Large intestine (tissue), 3 donors: ENCODE measurements around the gene CCDC69. TPM values are rescaled to one million over a fixed set of nuclear protein-coding genes. Genes with fewer than 3 reads are reported as not detected.

Experiments
- DNase-seq, 2 donors: peaks; one replicate each; pipeline versions ENCODE4 v3.0.0 to v3.0.0-alpha.2; 2013
- H3K27ac ChIP-seq: one replicate; pipeline ENCODE4 v1.5.1; 2013; ENCODE audit warnings: low read length
- H3K27me3 ChIP-seq: 2 replicates; pipeline ENCODE4 v1.6.1; 2013; ENCODE audit warnings: low read length; ENCODE audit not compliant: control insufficient read depth, insufficient read depth
- H3K36me3 ChIP-seq: 2 replicates; pipeline ENCODE4 v1.6.1; 2013; ENCODE audit warnings: low read length; ENCODE audit not compliant: control insufficient read depth, insufficient read depth
- H3K4me1 ChIP-seq: one replicate; pipeline ENCODE4 v1.6.1; 2013; ENCODE audit warnings: low read length; ENCODE audit not compliant: control insufficient read depth, insufficient read depth
- H3K4me3 ChIP-seq: one replicate; pipeline ENCODE4 v1.5.1; 2013; ENCODE audit warnings: low read length
- H3K9me3 ChIP-seq: one replicate; pipeline ENCODE4 v1.6.1; 2013; ENCODE audit warnings: mild to moderate bottlenecking, low read depth, low read length, moderate library complexity; ENCODE audit not compliant: control insufficient read depth
- WGBS: methylation state at CpG from one replicate; pipeline ENCODE4 v1.1.5; 2013; ENCODE audit warnings: low lambda C conversion rate; ENCODE audit not compliant: insufficient coverage; 5-methylcytosine and 5-hydroxymethylcytosine counted together
- polyA plus RNA-seq: library from polyadenylated mRNA; unstranded; fragments of 120-200 nt; gene quantifications from one replicate; pipeline ENCODE4 v1.2.1, GENCODE V29; 2013

CCDC69 gene
- polyA plus RNA-seq, 1 donor: 45.3 TPM

DNA sequence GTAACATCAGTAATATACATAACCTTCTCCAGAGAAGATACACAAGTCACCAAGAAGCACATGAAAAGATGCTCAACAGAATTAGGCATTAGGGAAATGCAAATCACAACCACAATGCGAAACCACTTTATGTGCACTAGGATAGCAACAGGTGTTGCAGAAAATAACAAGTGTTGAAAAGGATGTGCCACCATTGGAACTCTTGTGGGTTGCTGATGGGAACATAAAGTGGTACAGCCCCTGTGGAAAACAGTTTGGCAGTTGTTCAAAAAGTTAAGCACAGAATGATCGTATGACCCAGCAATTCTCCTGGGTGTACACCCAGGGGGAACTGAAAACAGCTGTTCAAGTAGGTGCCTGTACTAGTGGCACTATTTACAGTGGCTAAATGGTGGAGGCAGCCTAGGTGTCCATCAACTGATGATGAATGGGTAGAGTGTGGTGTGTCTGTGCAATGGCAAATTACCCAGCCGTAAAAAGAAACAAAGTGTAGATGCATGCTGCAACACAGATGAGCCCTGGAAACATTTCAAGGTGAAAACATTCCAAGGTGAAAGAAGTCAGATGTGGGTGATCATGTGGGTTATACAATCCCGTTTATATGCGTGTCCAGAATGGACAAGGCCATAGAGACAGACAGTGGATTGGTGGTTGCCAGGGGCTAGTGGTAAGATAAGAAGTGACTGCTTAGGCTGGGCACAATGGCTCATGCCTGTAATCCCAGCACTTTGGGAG, 27.2 kb downstream of the CCDC69 start:
- WGBS: 100% methylated on average over 1 of the region's 5 CpGs
- Histone ChIP-seq H3K36me3 (peaks cover 15% of the 10 kb centered on the region), H3K4me1 (no peaks in the 10 kb centered on the region), H3K4me3 (no peak overlapping the region), H3K27me3 (no peaks in the 10 kb centered on the region), H3K9me3 (peaks cover 4% of the 10 kb centered on the region), H3K27ac (no peak overlapping the region)
- no peak for DNase-seq

DNA sequence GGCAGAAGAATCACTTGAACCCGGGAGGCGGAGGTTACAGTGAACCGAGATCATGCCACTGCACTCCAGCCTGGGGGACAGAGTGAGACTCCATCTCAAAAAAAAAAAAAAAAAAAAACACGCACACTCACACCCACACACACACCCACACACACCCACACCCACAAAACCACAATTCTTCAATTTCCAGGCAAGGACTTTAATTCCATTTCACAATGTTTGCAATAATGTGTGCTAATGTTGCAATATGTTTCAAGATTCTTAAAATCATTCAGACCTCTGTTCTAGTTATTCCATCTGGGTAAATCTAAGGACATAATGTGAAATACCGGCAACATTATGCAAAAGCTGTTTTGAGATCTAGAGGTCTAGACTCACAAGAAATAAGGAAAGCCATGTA, 28.3 kb downstream of the CCDC69 start:
- H3K27ac ChIP-seq: no peak overlapping the region
- H3K9me3 ChIP-seq: peaks cover 4% of the 10 kb centered on the region
- DNase-seq: no peak
- WGBS: no CpG with 5 or more reads among the region's 5 CpGs
- H3K4me3 ChIP-seq: no peak overlapping the region
- no peaks in the 10 kb centered on the region for H3K27me3 ChIP-seq
- no peaks in the 10 kb centered on the region for H3K4me1 ChIP-seq
- peaks cover 8% of the 10 kb centered on the region for H3K36me3 ChIP-seq

DNA sequence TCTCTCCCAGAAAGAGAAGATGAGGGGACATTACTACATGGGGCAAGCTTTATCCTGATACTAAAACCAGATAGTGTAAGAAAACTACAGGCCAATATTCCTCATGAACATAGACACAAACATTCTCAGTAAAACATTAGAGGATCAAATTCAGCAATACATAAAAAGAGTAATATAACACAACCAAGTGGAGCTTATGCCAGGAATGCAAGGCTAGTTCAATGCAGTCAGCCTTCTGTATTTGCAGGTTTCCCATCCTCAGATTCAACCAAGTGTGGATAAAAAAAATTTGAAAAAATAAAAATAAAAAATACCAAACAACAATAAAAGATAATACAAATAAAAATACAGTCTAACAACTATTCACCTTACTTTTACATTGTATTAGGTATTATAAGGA, 31.3 kb downstream of the CCDC69 start:
- Histone ChIP-seq H3K4me1 (no peaks in the 10 kb centered on the region), H3K9me3 (peaks cover 4% of the 10 kb centered on the region), H3K36me3 (peaks cover 6% of the 10 kb centered on the region), H3K27me3 (no peaks in the 10 kb centered on the region), H3K27ac (no peak overlapping the region), H3K4me3 (no peak overlapping the region)
- no peak for DNase-seq

DNA sequence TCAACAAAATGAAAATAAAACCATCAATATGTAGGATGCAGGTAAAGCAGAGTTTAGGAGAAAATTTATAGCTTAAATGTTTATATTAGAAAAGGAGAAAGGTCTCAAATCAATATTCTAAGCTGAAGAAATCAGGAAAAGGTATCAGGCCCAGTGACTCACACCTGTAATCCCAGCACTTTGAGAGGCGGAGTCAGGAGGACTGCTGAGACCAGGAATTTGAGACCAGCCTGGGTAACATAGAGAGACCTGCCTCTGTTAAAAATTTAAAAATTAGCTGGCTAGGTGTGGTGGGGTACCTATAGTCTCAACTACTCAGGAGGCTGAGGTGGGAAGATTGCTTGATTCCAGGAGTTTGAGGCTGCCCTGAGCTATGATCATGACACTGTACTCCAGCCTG, 32.2 kb downstream of the CCDC69 start:
- DNase-seq: no peak
- no peak overlapping the region for H3K4me3 ChIP-seq
- H3K27me3 ChIP-seq: no peaks in the 10 kb centered on the region
- H3K4me1 ChIP-seq: no peaks in the 10 kb centered on the region
- peaks cover 8% of the 10 kb centered on the region for H3K36me3 ChIP-seq
- peaks cover 4% of the 10 kb centered on the region for H3K9me3 ChIP-seq
- WGBS: no CpG with 5 or more reads among the region's 1 CpG
- H3K27ac ChIP-seq: no peak overlapping the region

- no peak for DNase-seq
- Histone ChIP-seq H3K9me3 (peaks cover 4% of the 10 kb centered on the region), H3K27me3 (no peaks in the 10 kb centered on the region), H3K27ac (no peak overlapping the region), H3K4me3 (no peak overlapping the region), H3K36me3 (peaks cover 19% of the 10 kb centered on the region), H3K4me1 (no peaks in the 10 kb centered on the region)
- 92% methylated on average over 2 of the region's 2 CpGs for WGBS
Observed at GRCh38 chr5:151189151-151189550, 34.7 kb downstream of the CCDC69 start.

GRCh38 chr5:151186538-151186937, 37.4 kb downstream of the CCDC69 start:
- no peaks in the 10 kb centered on the region for H3K27me3 ChIP-seq
- no peak for DNase-seq
- WGBS: 100% methylated on average over 1 of the region's 4 CpGs
- no peaks in the 10 kb centered on the region for H3K9me3 ChIP-seq
- peaks cover 40% of the 10 kb centered on the region for H3K36me3 ChIP-seq
- no peak overlapping the region for H3K4me3 ChIP-seq
- no peaks in the 10 kb centered on the region for H3K4me1 ChIP-seq
- H3K27ac ChIP-seq: no peak overlapping the region

DNA sequence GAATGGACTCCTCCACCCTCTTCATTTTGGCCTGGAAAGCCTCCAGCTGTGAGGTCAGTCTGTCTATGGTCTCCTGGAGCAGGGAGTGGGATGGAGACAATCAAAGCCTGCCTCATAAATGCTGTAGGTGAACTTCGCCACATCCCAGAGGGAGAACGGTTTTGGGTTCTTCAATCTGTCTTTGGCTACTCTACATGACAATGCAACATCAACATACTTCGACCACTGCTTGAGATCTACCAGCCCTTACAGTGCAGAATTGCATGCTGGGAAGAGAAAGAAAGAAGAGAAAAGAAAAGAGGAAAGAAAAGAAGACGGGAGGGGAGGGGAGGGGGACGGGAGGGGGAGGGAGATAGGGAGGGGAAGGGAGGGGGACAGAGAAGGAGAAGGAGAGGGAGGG, 37.8 kb downstream of the CCDC69 start:
- WGBS: no CpG with 5 or more reads among the region's 5 CpGs
- Histone ChIP-seq H3K36me3 (peaks cover 42% of the 10 kb centered on the region), H3K4me3 (no peak overlapping the region), H3K4me1 (no peaks in the 10 kb centered on the region), H3K9me3 (no peaks in the 10 kb centered on the region), H3K27me3 (no peaks in the 10 kb centered on the region), H3K27ac (no peak overlapping the region)
- DNase-seq: no peak

GRCh38 chr5:151184316-151185042, 39.4 kb downstream of the CCDC69 start:
- no peaks in the 10 kb centered on the region for H3K27me3 ChIP-seq
- DNase-seq: no peak
- no peak overlapping the region for H3K4me3 ChIP-seq
- H3K36me3 ChIP-seq: peaks cover 42% of the 10 kb centered on the region
- no peak overlapping the region for H3K27ac ChIP-seq
- WGBS: 100% methylated on average over 2 of the region's 10 CpGs
- H3K9me3 ChIP-seq: no peaks in the 10 kb centered on the region
- H3K4me1 ChIP-seq: no peaks in the 10 kb centered on the region

DNA sequence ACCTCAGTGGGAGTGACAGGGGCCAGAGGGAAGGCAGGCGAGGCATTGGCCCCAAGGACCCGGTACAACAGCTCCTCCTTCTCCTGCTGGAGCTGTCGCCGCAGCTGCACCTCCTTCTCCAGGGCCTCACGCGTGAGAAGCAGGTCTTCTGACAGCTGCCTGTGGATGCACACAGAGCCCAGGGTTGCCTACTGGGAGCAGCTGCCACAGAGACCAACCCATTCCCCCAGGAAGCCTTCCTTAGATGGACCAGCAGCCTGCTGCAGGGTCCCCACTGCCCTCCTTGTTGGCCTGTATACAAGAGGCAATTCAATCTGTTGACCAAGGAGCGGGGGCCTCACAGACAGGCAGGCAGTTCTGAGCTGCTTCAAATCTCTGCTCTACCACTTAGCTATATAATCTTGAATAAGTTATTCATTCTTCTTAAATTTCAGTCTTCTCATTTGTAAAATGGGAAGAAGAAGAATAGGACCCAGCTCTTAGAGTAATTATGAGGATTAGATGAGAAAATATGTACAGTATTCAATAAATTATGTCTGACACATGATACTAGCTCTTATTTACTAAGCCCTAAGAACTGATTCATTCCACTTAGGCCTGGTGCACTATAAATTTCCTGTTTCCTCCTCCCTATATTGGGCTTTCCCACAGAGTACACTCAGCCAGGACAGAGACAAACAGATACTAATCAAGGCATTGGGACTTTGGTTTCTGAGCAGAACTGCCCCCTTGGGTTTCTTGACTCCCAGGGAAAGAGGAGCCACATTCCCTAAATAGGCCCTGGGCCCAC, 40.2 kb downstream of the CCDC69 start:
- no peaks in the 10 kb centered on the region for H3K27me3 ChIP-seq
- H3K9me3 ChIP-seq: no peaks in the 10 kb centered on the region
- no peak for DNase-seq
- peaks cover 46% of the 10 kb centered on the region for H3K36me3 ChIP-seq
- WGBS: no CpG with 5 or more reads among the region's 7 CpGs
- no peak overlapping the region for H3K4me3 ChIP-seq
- no peaks in the 10 kb centered on the region for H3K4me1 ChIP-seq
- H3K27ac ChIP-seq: no peak overlapping the region

GRCh38 chr5:151182976-151183375, 40.9 kb downstream of the CCDC69 start:
- WGBS: no CpG with 5 or more reads among the region's 8 CpGs
- H3K4me3 ChIP-seq: no peak overlapping the region
- H3K27ac ChIP-seq: no peak overlapping the region
- no peak for DNase-seq
- no peaks in the 10 kb centered on the region for H3K9me3 ChIP-seq
- peaks cover 50% of the 10 kb centered on the region for H3K36me3 ChIP-seq
- H3K4me1 ChIP-seq: no peaks in the 10 kb centered on the region
- H3K27me3 ChIP-seq: no peaks in the 10 kb centered on the region
